Sigmoid colon (tissue), 3 donors: ENCODE measurements around the gene CNIH3.

ENCODE experiments used
- POLR2A ChIP-seq, 2 donors: fragments of 450-650 bp; IDR thresholded peaks; one replicate each; pipeline ENCODE4 v1.6.1; 2016; ENCODE audit warnings: antibody characterized with exemption in 2 of 2, mild to moderate bottlenecking in 2 of 2, moderate library complexity in 2 of 2
- TF ChIP-seq, protein P1 (sequence below), 4 experiments: fragments of 450-650 bp in 3 of 4; fragments of 200-600 bp in 1 of 4; IDR thresholded peaks; one replicate each; pipeline ENCODE4 v1.5.1; 2016 to 2019; ENCODE audit warnings: antibody characterized with exemption in 4 of 4, mild to moderate bottlenecking in 3 of 4, moderate library complexity in 2 of 4

DNA sequence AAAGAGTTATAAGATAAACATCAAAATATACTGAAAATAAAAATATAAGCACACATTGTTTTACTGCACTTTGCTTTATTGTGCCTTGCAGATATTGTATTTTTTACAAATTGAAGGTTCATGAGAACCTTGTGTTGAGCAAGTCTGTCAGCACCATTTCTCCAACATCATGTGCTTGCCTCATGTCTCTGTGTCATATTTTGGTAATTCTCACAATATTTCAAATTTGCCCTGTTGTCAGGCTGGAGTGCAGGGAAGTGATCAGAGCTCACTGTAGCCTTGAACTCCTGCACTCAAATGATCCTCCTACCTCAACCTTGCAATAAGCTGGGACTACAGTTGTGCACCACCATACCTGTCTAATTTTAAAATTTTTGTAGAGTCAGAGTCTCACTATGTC, 21.3 kb upstream of the CNIH3 start:
- TF ChIP-seq POLR2A (IDR thresholded peaks at IDR 0.05) = no peak
- TF ChIP-seq, protein P1, sequence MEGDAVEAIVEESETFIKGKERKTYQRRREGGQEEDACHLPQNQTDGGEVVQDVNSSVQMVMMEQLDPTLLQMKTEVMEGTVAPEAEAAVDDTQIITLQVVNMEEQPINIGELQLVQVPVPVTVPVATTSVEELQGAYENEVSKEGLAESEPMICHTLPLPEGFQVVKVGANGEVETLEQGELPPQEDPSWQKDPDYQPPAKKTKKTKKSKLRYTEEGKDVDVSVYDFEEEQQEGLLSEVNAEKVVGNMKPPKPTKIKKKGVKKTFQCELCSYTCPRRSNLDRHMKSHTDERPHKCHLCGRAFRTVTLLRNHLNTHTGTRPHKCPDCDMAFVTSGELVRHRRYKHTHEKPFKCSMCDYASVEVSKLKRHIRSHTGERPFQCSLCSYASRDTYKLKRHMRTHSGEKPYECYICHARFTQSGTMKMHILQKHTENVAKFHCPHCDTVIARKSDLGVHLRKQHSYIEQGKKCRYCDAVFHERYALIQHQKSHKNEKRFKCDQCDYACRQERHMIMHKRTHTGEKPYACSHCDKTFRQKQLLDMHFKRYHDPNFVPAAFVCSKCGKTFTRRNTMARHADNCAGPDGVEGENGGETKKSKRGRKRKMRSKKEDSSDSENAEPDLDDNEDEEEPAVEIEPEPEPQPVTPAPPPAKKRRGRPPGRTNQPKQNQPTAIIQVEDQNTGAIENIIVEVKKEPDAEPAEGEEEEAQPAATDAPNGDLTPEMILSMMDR (IDR thresholded peaks at IDR 0.05) = no peak
